Testis (tissue), 3 donors: ENCODE measurements around the gene CLEC16A. TPM values are rescaled to one million over a fixed set of nuclear protein-coding genes. Genes with fewer than 3 reads are reported as not detected.

ENCODE experiments used
- DNase-seq: peaks from one replicate; pipeline ENCODE4 v3.0.0-alpha.2; 2019
- H3K27ac ChIP-seq, 2 donors: fragments of 200-600 bp; sonication (generic); one replicate each; pipeline ENCODE4 v1.5.1; 2019
- H3K27me3 ChIP-seq: fragments of 200-600 bp; sonication (generic); one replicate; pipeline ENCODE4 v1.5.1; 2019
- H3K36me3 ChIP-seq: fragments of 200-600 bp; sonication (generic); one replicate; pipeline ENCODE4 v1.5.1; 2017; ENCODE audit warnings: low read depth; ENCODE audit errors: missing control alignments
- H3K4me1 ChIP-seq: fragments of 200-600 bp; sonication (generic); one replicate; pipeline ENCODE4 v1.5.1; 2019
- H3K4me3 ChIP-seq, 2 donors: fragments of 200-600 bp; sonication (generic); one replicate each; pipeline ENCODE4 v1.5.1; 2017 to 2019
- H3K9me3 ChIP-seq: fragments of 200-600 bp; sonication (generic); one replicate; pipeline ENCODE4 v1.5.1; 2017
- CTCF ChIP-seq, 3 experiments: fragments of 450-650 bp in 2 of 3; fragments of 200-600 bp in 1 of 3; sonication (generic) in 1 of 3; IDR thresholded peaks; one replicate each; pipeline ENCODE4 v1.5.1; 2016 to 2019; ENCODE audit warnings: antibody characterized with exemption in 3 of 3, mild to moderate bottlenecking in 2 of 3, moderate library complexity in 1 of 3
- POLR2A ChIP-seq: fragments of 450-650 bp; IDR thresholded peaks from one replicate; pipeline ENCODE4 v1.6.1; 2017; ENCODE audit warnings: antibody characterized with exemption, mild to moderate bottlenecking, moderate library complexity
- WGBS, 2 donors: methylation state at CpG; one replicate each; pipeline ENCODE4 v1.1.5; 2018; 5-methylcytosine and 5-hydroxymethylcytosine counted together
- intact Hi-C: fragments of 100-400 bp; cut with DNase I; formaldehyde crosslinking; loops from one replicate; pipeline ENCODE4 v1.15.1; 2023; ENCODE audit warnings: low total_unique reads
- polyA plus RNA-seq: library from polyadenylated mRNA; stranded (reverse); fragments of 350-450 nt; fragmentation: Illumina TruSeq; extraction: RNeasy Lipid Tissue Mini Kit (QIAGEN cat#74804); gene quantifications from one replicate; pipeline ENCODE4 v1.2.3, GENCODE V29; 2014; ENCODE audit warnings: low read depth, low replicate concordance; ENCODE audit not compliant: insufficient read depth
- total RNA-seq, 2 donors: library from RNA; depleted of rRNA; stranded (reverse); fragments of >200 nt; gene quantifications; one replicate each; pipeline ENCODE4 v1.2.3, GENCODE V29; 2016

Gene CLEC16A
- total and polyA plus RNA-seq, 3 donors from 2014 or later = 93.9 to 126 (median 122) TPM

DNA sequence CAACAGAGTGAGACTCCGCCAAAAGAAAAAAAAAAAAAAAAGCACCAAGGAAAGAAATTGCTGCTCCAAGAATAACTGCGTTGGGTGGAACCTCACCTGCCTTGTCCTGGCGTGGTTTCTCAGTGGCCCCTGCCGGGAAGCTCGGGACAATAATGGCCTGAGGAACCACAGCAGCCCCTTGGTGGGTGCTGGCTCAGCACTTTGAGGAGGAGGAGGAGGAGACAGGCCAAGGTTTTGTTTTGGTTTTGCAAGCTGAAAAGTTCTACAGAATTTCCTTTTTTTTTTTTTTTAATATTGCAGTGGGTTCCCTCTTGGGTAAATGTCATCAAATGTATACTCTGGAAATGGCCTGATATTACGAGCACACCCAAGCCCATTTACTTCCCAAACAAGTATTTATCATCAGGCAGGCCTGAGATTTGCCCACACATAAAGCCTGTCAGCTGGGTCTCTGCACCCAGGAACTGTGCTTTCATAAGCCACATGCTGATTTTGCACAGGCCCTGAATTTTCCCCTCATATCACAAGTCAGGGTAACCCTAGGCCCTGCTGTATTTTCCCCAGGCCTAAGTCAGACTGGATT, 233.3 kb downstream of the CLEC16A start:
- Histone ChIP-seq H3K27ac (no peak overlapping the region), H3K27me3 (no peaks in the 10 kb centered on the region), H3K4me1 (no peaks in the 10 kb centered on the region), H3K9me3 (no peaks in the 10 kb centered on the region), H3K4me3 (no peak overlapping the region), H3K36me3 (no peaks in the 10 kb centered on the region)
- 93 to 95% methylated on average over 6 of the region's 6 CpGs for WGBS, 2 donors
- intact Hi-C loops = no loop called here
- TF ChIP-seq CTCF (IDR thresholded peaks at IDR 0.05) (no peak), POLR2A (no peak)
- DNase-seq = no peak

GRCh38 chr16:11178424-11178823, 234.1 kb downstream of the CLEC16A start:
- Histone ChIP-seq H3K4me3 (no peak overlapping the region), H3K36me3 (no peaks in the 10 kb centered on the region), H3K27me3 (no peaks in the 10 kb centered on the region), H3K27ac (no peak overlapping the region), H3K4me1 (no peaks in the 10 kb centered on the region), H3K9me3 (no peaks in the 10 kb centered on the region)
- WGBS, 2 donors = 91 to 96% methylated on average over 13 to 24 of the region's 24 CpGs
- DNase-seq = no peak
- intact Hi-C loops = no loop called here
- TF ChIP-seq POLR2A (no peak), CTCF (IDR thresholded peaks at IDR 0.05) (no peak)

GRCh38 chr16:11179574-11179973, 235.2 kb downstream of the CLEC16A start:
- TF ChIP-seq POLR2A = no peak
- no peak for TF ChIP-seq CTCF (IDR thresholded peaks at IDR 0.05)
- Histone ChIP-seq H3K9me3 (no peaks in the 10 kb centered on the region), H3K4me1 (no peaks in the 10 kb centered on the region), H3K4me3 (no peak overlapping the region), H3K27me3 (no peaks in the 10 kb centered on the region), H3K36me3 (no peaks in the 10 kb centered on the region), H3K27ac (no peak overlapping the region)
- no peak for DNase-seq
- 83 to 92% methylated on average over 6 to 8 of the region's 8 CpGs for WGBS, 2 donors
- intact Hi-C loops = no loop called here

- DNase-seq = no peak
- 90 to 100% methylated on average over 4 to 6 of the region's 6 CpGs for WGBS, 2 donors
- intact Hi-C loops = no loop called here
- H3K4me3 ChIP-seq = no peak overlapping the region
- TF ChIP-seq CTCF (IDR thresholded peaks at IDR 0.05) (no peak), POLR2A (no peak)
- no peaks in the 10 kb centered on the region for H3K9me3 ChIP-seq
- H3K27ac ChIP-seq = no peak overlapping the region
- H3K4me1 ChIP-seq = no peaks in the 10 kb centered on the region
- no peaks in the 10 kb centered on the region for H3K27me3 ChIP-seq
- no peaks in the 10 kb centered on the region for H3K36me3 ChIP-seq
Observed at GRCh38 chr16:11180489-11180888, 236.1 kb downstream of the CLEC16A start.

- H3K27me3 ChIP-seq = no peaks in the 10 kb centered on the region
- H3K4me3 ChIP-seq = no peak overlapping the region
- intact Hi-C loops = no loop called here
- 90 to 96% methylated on average over 8 to 20 of the region's 20 CpGs for WGBS, 2 donors
- TF ChIP-seq POLR2A = no peak
- no peak for TF ChIP-seq CTCF (IDR thresholded peaks at IDR 0.05)
- DNase-seq = no peak
- no peak overlapping the region for H3K27ac ChIP-seq
- no peaks in the 10 kb centered on the region for H3K4me1 ChIP-seq
- no peaks in the 10 kb centered on the region for H3K36me3 ChIP-seq
- H3K9me3 ChIP-seq = no peaks in the 10 kb centered on the region
Observed at GRCh38 chr16:11181242-11181898, 237.0 kb downstream of the CLEC16A start.
